ENCODE data around the gene MACROD2.

Gene MACROD2

DNA sequence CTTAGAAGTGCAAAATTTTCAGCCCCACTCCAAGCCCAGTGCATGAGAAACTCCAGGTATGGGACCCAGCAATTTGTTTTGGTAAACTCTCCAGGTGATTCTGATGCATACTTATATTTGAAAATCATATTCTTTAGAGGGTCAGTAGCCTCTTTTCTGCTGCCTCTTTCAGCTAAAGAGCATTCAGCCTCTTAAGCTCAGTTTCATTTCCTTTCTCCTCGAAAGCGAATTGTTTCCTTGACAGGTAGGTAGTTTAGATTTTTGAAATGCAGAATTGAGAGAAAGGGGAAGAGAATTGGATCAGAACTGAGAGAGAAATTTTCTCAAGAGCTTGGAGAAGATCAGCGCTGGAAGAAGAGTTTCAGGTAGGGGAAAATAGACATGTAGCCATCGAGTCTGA lies 1337.9 kb downstream of the MACROD2 start:
- H3K4me3 ChIP-seq (ENCODE audit: low read depth, low read length): no peak overlapping the region

DNA sequence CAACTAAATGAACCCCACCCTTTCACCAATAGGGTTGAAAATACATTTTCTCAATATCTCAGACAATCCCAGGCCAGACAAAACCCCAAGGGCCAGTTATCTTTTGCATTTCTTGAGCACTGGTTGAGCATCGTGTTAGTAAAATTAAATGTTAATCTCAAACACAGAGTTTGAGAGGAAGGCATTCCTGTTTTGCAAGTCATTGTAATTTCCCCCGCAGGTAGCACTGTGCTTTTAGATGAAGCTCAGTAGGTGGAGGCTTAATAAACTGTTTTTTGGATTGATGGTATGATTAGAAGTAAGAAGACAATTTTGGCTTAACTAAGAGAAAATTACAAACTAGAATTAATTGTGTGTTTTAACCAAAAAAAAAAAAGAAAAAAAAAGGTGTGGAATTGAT lies 1340.7 kb downstream of the MACROD2 start:
- H3K4me3 ChIP-seq (ENCODE audit: low read depth, low read length): no peak overlapping the region
- ChIA-PET CTCF (no interaction called here), POLR2A (no interaction called here)
- TF ChIP-seq, protein P1, sequence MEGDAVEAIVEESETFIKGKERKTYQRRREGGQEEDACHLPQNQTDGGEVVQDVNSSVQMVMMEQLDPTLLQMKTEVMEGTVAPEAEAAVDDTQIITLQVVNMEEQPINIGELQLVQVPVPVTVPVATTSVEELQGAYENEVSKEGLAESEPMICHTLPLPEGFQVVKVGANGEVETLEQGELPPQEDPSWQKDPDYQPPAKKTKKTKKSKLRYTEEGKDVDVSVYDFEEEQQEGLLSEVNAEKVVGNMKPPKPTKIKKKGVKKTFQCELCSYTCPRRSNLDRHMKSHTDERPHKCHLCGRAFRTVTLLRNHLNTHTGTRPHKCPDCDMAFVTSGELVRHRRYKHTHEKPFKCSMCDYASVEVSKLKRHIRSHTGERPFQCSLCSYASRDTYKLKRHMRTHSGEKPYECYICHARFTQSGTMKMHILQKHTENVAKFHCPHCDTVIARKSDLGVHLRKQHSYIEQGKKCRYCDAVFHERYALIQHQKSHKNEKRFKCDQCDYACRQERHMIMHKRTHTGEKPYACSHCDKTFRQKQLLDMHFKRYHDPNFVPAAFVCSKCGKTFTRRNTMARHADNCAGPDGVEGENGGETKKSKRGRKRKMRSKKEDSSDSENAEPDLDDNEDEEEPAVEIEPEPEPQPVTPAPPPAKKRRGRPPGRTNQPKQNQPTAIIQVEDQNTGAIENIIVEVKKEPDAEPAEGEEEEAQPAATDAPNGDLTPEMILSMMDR (IDR thresholded peaks at IDR 0.05; ENCODE audit: insufficient read depth, low read length, missing control alignments): no peak
- no peak for DNase-seq (ENCODE audit: low read depth, low spot score)

More for the DNA sequence above, 1337.9 kb downstream of the MACROD2 start:
- DNase-seq (ENCODE audit: low read depth, low spot score): no peak
- TF ChIP-seq, protein P1 (IDR thresholded peaks at IDR 0.05; ENCODE audit: insufficient read depth, low read length, missing control alignments): no peak
- POLR2A ChIA-PET: no interaction called here
- CTCF ChIA-PET: no interaction called here

DNA sequence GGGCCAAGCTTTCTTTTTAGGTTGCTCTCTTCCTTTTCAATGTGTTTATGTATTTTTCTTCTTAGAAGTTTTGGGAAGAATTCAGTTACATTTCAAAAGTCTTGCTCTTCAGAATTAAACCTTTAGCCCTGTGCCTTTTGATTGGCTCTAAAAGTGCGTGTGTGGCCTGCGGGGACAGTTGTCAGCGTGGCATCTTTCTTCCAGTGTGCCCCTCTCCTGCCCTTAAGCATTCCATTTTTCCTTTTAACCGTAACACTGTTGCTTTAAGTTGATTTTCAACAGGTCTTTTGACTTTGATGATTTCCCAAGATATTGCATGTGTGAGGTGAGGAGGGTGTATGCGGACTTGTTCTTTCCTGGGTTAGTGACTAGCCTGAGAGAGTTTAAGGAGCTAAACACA lies 1341.2 kb downstream of the MACROD2 start:
- H3K4me3 ChIP-seq (ENCODE audit: low read depth, low read length): no peak overlapping the region
- DNase-seq (ENCODE audit: low read depth, low spot score): no peak
- ChIA-PET POLR2A (no interaction called here), CTCF (no interaction called here)
- TF ChIP-seq, protein P1 (IDR thresholded peaks at IDR 0.05; ENCODE audit: insufficient read depth, low read length, missing control alignments): no peak

DNA sequence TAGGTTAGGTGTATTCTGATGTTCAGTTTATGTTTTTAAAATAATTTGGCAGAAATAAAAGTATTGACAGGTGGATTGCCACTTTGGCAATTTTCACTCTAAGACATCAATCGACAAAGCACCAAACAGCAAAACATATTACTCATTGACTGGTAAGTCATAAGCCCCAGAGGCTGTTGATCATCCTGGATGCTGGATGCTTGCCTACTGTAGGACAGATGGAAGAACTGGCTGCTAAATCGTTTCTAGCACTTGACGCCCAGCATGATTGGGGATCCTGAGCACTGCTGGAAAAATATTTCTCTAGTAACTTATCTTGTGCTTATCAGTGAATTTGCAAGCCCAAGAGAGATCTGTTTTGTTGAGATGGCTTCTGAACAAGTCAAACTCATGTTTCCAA lies 1343.9 kb downstream of the MACROD2 start:
- DNase-seq (ENCODE audit: low read depth, low spot score): no peak
- POLR2A ChIA-PET: no interaction called here
- H3K4me3 ChIP-seq (ENCODE audit: low read depth, low read length): no peak overlapping the region
- TF ChIP-seq, protein P1 (IDR thresholded peaks at IDR 0.05; ENCODE audit: insufficient read depth, low read length, missing control alignments): no peak
- CTCF ChIA-PET: no interaction called here

DNA sequence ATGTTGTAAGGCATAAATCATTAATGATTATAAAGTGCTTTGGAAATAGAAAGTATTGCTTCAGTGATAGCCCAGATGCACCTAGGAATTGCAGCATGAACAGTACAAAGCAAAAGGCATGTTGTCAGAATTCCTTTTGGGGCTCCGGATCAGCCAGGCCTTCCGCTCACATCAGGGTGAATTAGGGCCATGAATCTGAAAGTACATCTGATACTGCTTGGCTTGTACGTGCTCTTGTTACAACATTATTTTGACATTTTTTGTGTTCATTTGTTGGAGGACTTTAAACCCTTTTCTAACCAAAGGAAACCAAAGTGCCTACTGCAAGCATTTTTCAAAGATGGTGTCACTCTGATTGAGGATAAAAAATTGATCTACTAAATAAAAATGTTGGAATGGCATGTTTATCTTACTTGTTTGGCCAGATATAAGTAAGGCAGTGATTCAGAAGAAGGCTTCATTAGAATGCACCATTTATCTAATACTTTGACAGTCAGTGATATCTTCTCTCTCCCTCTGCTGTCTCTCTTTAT lies 1347.7 kb downstream of the MACROD2 start:
- DNase-seq (ENCODE audit: low read depth, low spot score): no peak
- ChIA-PET POLR2A (no interaction called here), CTCF (no interaction called here)
- no peak overlapping the region for H3K4me3 ChIP-seq (ENCODE audit: low read depth, low read length)
- TF ChIP-seq, protein P1 (IDR thresholded peaks at IDR 0.05; ENCODE audit: insufficient read depth, low read length, missing control alignments): no peak

DNA sequence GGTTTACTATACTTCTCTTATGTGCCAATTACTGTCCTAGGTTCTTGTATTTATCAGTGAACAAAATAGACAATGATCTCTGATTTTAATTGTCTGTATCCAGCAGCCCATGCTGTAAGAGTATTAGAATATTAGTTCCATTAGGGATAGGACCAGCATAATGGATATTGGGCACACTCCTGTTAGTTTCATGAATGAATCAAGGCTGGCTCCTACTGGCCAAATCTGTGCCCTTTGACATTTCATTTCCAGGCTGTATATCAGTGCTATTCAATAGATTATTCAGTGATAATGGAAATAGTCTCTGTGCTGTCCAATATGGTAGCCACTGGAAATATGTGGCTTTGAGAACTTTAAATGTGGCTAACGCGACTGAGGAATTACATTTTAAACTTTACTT lies 1350.0 kb downstream of the MACROD2 start:
- POLR2A ChIA-PET: no interaction called here

More for the DNA sequence above, 1350.0 kb downstream of the MACROD2 start:
- CTCF ChIA-PET: no interaction called here
- no peak for DNase-seq (ENCODE audit: low read depth, low spot score)
- TF ChIP-seq, protein P1 (IDR thresholded peaks at IDR 0.05; ENCODE audit: insufficient read depth, low read length, missing control alignments): no peak
- no peak overlapping the region for H3K4me3 ChIP-seq (ENCODE audit: low read depth, low read length)
